Activated CD4-positive, alpha-beta T cell treated with anti-CD3 and anti-CD28 coated beads for 48 hours (primary cell): Measurements from ENCODE around the gene SCARB1.

ENCODE experiments used
- DNase-seq: peaks from one replicate; pipeline ENCODE4 v3.0.0-alpha.2; 2020

SCARB1 gene

DNA sequence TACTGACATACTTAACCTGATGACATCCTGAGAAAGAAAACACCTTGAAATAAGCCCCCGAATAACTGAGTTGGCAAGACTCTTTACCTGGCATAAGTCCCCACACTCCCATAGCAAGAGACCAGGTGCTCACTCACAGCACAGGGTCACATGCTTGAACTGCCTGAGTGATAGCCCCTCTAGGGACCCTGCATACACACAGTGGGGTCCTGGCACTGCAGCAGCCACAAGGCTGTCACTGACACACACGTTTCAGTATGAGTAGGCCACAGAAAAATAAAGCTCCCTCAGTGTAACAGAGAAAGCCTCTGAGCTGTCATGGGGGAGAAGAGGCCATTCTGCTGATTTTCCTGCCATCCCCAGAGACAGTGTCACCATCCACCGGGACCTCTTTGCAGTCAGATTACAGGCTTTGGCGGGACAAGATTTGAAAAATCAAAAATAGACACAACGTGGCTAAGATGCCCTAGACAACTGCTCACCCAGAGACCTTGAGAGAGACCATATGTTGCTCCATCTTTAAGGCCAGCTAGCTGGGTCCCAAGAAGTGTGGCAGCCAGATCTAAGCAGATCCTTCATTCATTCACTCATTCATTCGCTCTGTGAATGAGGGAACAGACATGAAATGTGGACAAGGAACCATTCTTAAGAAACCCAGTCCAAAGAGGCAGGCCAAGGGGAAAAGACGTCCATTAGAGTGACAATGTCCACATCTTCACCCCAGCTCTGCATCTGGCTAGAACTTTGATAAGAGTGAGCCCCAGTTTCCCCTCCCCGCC lies 1.6 kb downstream of the SCARB1 start:
- DNase-seq: no peak

GRCh38 chr12:124861492-124861891 lies 2.2 kb downstream of the SCARB1 start:
- DNase-seq: no peak

DNA sequence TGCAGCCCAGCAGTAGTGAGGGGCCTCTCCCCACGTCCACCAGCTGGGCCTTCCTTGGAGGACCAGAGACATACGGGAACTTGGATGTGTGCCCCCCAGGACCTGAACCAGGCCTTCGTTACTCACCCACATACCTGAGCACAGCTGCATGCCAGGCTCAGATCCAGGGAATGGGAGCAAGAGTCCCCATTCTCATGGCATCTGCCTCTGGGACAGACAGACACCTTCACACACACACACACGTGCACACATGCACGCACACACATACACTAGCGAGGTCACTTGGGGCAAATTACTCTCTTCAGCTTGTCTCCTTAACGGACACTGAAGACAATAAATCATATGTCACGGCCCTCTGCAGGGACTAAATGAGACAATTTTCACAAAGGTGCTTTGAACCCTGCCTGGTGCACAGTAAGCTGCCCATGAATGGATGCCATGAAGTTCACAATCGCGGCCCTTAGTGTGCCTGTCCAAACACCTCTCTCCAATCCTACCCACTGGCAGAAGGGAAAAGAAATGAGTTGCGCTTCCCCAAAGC lies 5.7 kb downstream of the SCARB1 start:
- DNase-seq: no peak

GRCh38 chr12:124856842-124857178 lies 6.9 kb downstream of the SCARB1 start:
- DNase-seq: no peak

DNA sequence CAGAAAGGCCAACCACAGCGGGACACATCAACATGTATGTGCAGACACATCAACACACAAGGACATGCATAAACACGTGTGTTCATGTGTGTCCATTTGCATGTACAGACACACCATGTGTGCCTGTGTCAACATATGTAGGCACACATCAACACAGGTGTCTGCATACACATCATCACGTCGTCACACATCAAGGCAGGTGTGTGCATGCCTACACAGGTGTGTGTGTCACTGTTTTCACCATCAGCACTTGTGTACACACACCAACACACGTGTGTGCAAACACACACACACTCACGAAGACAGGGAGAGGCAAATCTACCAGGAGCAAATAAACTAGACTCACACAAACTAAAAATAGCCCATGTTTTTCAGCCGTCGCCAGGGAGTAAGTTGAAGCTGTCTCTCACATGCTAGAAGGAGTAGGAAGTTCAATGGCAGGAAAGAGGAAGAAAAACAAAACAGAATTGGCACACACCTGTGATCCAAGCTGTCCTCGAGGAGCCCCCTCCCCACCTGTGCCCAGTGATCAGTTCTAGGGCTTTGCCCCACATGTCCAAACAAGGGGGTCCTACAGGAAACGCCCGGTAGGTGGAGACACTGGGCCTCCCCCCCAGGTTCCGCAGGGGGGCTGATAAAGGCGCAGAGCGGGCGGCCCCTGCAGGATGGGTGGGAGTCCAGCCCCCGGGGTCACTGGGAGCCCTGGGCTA lies 7.4 kb downstream of the SCARB1 start:
- no peak for DNase-seq

- DNase-seq: no peak
These were observed 8.2 kb downstream of the SCARB1 start for GRCh38 chr12:124855275-124855957.

DNA sequence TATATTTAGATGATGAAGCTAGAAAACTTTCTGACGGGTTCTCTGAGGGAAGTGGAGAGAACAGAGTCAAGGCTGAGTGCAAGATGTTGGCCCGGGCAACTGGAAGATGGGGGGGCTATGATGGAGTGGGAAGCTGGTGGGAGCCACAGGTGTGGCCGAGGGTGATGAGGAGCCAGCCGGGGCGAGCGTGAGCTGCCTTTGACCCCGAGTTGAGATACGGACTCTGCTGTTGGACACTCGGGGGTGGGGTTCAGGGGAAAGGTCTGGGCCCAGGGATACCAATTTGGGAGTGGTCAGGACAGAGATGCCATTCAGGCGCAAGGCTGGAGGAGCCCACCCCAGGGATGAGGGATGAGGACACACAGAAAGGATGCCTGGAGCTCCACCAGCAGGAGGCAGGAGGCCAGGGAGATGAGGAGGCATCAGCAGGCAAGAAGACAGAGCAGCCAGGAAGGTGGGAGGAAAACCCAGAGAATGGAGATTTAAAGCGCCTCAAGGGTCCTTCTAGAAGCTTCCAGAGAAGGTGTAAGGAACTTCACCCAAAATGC lies 9.0 kb downstream of the SCARB1 start:
- DNase-seq: no peak

DNA sequence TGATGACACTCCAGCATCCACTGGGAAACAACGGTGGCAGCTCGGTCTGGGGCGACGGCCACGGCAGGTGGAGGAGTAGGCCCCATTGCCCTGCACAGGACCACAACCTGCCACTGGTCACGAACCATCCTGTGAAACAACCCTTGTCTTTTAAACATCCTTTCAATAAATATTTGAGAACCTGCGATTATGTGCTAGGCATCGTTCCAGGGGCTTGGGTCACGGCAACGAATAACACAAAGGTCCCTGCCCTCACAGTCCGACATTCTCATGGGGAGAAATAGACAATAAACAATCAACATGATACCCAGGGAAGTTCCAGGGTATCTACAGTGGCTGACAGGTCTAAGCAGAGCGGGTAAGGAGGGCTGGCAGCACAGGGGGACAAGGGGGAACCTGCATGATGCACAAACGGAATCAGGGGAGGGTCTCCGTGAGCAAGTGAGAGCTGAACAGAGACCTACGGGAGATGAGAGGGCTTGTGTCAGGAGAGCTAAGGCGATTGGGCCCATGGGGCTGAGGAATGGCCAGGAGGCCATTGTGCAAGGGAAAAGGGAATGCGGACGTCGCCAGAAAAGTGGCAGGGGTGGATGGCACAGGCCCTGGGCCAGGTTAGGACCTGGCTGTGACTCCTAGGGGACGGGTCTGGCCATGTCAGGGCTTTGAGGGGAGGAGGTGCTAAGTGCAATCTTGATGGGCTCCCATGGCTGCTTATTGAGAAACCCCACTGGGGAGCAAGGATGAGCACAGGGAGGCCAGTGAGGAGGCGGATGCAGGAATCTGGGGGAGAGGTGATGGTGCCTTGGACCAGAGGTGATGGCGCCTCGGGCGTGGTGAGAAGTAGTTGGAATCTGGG lies 9.7 kb downstream of the SCARB1 start:
- no peak for DNase-seq

DNA sequence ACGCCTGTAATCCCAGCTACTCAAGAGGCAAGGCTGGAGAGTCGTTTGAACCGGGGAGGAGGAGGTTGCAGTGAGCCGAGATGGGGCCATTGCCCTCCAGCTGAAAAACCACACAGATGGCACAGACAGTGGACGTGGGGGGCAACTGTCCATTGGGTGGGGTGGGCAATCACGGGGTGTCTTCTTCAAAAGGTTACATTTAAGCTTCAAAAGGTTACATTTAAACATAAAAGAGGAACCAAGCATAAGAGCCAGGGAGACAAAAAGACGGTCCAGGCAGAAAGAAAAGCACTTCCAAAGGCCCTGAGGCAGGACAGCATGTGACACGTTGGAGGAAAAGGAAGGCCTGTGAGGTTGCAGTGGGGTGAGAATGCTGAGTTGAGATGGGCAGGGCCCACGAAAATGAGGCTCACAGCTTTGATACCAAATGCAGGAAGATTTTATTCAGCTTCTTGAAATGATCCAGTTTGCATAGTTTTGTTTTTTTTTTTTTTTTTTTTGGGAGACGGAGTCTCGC lies 10.7 kb downstream of the SCARB1 start:
- no peak for DNase-seq

- no peak for DNase-seq
These were observed 11.3 kb downstream of the SCARB1 start for GRCh38 chr12:124852329-124852831.

GRCh38 chr12:124851342-124851741 lies 12.3 kb downstream of the SCARB1 start:
- DNase-seq: no peak

- no peak for DNase-seq
These were observed 14.3 kb downstream of the SCARB1 start for GRCh38 chr12:124849382-124849781.

GRCh38 chr12:124848621-124849380 lies 14.9 kb downstream of the SCARB1 start:
- no peak for DNase-seq

GRCh38 chr12:124847113-124848074 lies 16.3 kb downstream of the SCARB1 start:
- DNase-seq: no peak

DNA sequence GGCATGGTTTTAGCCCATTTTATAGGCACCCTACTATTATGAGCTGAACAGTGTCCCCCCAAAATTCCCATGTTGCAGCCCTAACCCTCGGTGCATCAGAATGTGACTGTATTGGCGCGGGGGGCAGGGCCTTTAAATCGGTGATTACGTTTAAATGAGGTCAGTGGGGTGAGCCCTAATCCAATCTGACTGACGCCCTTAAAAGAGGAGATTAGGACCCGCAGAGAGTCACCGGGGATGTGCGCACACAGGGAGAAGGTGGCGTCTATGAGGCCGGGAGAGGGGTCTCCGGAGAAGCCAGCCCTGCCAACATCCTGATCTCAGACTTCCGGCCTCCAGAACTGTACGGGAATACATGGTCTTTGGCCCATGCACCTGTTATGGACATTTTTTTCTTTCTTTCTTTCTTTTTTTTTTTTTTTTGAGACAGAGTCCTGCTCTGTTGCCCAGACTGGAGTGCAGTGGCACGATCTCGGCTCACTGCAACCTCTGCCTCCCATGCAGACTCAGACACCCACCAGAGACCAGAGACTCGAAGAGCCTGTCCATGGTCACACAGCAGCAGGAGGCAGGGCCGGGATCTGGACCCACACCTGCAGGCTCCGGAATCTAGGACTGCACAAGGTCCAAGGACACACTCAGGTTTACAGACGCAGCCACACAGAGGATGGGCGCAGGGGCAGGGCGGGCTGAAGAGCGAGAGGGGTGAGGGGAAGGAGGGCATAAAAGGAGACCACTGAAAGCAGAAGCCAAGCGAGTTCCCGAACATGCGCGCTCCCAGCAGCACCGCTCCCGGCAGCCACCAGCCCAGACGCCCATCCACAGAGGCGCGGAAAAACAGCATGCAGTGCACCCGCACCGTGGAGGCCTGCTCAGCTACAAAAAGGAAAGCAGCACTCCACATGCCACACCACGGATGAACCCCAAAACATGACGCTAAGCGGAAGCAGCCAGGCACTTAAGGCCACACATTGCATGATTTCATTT lies 19.0 kb downstream of the SCARB1 start:
- no peak for DNase-seq

DNA sequence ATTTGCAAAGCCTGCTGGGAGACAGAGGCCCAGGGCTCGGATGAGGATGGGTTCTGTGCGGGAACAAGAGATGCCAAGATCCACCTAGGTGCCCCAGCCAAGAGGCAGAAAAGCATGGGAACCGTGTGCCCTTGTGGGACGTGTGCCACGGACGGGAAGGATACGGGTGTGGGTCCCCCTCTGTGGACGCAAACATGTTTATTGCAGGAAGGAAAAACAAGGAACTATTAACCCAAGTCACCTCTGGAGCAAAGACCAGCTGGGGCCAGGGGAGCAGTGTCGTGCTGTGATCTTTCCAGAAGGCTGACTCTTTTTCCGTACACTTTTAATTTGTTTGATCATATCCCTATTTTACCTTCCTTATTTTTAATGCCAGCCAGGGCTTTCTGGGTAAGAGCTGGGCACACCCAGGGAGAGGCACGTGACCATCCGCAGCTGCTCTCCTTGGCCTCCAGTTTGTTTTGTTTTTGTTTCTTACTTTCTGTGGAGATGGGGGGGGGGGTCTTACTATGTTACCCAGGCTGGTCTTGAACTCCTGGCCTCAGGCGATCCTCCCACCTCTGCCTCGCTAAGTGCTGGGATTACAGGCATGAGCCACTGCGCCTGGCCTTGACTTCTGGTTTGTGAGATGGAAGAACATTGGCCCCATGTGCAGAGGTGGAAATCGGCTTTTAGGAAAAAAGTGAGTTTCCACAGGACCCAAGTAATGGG lies 20.7 kb downstream of the SCARB1 start:
- no peak for DNase-seq

- no peak for DNase-seq
These were observed 21.5 kb downstream of the SCARB1 start for GRCh38 chr12:124842073-124842749.
